ENCODE results near the gene DDB1.

The DDB1 gene

DNA sequence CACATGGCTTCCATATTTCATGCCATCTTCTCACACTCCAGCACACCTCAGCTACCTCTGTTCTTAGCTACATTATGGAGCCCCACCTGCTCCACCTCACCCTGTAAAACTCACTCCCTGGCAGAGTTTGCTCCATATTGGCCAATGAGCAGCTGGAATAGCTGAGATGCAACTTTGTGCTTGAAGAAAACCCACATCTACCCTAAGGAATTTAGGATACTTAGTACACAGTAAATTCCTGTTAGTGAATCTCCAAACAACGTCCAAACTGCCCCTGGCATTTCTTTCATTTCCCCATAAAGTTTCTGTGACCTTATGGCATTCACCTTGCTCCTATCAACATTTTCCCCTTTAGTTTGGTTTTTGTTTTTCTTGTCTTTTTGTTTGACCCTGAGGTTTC is 35.6 kb downstream of the DDB1 start:
- no peak for DNase-seq (ENCODE audit: low read depth in 2 of 2)

DNA sequence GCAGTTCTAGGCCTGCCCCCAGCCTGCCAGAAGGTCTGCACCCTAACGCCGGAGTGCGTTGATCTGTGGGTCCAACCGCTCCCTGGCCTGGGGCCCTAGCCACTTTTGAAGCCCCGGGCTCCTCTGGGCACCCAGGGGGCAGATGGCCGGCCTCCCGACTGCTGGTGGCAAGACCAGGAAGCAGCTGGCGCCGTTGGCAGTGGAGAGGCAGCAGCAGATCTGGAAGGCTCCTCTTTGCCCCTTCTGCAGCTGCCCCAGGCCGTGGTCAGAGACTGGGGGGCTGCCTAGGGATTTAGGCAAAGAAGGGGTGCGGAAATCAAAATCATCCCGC is 37.3 kb downstream of the DDB1 start:
- peak in 1 of 2 donors; percentile 8 for DNase-seq (ENCODE audit: low read depth in 2 of 2)

DNA sequence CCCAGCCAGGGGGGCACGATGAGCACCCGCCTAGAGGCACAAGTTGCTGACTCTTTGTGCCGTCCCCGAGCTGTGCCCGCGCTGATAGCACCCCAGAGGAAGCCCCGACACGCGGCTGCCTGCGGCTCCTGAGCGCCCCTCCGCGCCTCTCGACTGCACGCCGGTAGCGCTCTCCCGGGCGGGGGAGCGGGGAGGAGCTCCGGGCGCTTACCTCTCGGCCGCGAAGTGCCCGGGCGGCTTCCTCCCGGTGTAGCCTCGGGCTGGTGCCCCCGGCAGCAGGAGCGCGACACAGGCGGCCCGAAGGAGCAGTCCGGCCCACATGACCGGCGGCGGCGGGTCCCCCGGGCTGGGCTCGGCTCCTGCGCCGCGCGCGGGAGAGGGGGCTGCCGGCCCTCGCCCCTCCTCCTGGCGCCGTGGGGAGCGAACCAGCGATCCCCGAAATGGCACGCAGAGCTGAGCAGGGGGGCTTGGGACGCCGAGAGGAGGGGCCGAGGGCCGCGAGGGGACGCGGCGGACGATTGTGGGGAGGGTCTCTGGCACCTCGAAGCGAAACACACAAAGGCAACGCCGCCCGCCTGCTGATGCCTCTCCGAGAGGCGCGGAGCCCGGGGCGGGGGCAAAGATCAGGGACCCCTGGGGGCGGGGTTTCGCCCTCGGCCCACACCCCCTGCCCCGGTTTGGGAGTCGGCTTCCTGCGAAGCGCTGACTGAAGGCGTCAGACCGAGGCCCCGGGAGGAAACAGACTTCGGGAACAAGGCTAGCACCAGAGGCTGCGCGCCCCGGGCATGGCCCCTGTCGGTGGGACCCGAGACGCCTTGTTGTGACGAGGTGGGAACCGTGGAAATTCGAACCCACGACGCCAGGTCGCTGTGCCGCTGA is 37.9 kb downstream of the DDB1 start, which contains the start of gene VWCE:
Gene VWCE (minus strand): TSS at position 600 of the 879 bp plus-strand sequence. CDS start 279 bp downstream, at position 321.
- peak; percentile 49 to 72 for DNase-seq (ENCODE audit: low read depth in 2 of 2)

DNA sequence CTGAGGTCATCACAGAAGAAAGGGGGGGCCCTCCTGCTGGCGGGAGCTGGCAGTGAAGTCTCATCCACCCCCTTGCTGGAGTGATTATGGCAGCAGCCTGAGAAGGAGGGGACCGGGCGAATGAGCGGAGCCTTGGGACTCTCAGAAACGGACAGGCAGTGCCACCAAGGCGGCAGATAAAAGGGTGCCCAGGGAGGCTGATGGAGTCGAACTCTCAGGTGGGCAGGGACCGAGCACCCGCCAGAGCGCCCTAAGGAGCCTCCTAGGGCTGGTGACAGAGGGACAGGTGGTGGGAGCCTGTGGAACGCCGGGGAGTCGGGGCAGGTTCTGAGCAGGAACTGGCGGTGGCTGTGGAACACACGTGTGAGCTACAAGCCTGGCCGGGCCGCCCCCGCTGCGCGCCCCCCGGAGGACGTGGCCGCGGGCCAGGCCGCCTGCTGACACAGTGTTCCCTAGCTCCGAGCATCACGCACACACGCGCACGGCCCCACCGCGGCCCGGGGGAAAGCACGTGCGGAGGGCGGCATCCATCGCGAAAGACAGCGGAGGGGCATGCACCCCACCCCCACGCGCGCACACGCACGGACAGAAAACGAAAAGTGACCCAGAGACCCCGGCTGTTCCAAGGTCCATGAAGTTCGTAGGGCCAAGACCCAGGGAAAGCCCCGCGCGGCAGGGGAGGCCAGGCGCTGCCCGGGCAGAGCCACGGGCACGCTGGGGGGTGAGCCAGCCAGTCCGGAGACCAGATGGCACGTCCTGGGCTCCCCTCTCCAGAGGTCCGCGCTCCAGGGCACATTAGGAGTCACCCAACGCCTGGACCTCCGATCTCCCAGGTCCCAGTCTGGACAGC is 38.8 kb downstream of the DDB1 start:
- peak; percentile 18 to 52 for DNase-seq (ENCODE audit: low read depth in 2 of 2)

DNA sequence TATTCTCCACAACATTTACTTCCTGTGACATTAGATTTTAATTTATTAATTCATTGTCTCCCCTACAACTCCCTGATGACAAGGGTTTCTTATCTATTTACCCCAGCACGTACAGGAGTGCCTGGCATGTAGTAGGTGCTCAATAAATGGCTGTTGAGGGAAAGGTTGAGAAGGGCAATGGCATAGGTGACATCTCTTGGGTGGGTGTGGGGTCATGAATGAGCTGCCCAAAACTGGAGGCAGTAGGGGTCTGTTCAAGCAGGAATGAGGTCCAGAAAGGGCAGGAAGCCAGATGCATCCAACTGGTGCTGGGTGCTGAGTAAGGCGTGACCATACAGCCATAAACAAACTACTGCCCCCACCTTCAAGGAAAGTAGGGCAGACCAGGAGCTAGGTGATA is 40.5 kb downstream of the DDB1 start:
- no peak for DNase-seq (ENCODE audit: low read depth in 2 of 2)

DNA sequence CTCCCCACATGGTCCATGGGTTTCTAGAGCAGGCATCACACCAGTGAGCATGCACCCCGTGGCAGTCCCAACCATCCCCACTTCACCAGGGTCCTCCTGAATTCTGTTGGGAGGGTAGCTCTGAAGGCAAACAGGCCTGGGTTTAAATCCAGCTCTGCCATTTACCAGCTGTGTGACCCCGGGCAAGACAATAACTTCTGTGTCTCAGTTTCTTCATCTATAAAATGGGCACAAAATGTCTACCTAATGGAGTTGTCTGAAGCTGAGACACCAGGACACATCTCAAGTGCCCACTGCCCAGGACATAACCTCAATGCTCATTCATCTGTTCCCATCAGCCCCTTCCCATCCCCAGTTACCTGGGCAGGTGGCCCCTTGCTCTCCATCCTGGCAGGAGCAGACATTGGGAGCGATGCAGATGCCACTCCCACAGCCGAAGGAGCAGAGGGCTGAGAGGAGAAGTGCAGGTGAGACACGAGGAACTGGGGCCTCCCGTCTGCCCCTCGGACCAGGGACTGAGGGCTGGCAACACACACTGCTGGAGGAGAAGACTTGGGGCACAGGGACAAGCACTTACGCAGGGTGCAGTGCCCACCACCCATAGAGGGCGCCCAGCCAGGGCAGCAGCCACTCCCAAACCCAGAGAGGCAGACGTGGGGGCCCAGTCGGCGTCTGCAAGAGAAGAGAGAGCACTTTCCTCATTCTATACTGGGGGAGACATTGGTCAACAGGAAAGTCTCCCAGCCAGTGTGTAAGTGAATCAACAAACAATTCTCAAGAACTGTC is 41.8 kb downstream of the DDB1 start:
- no peak for DNase-seq (ENCODE audit: low read depth in 2 of 2)

DNA sequence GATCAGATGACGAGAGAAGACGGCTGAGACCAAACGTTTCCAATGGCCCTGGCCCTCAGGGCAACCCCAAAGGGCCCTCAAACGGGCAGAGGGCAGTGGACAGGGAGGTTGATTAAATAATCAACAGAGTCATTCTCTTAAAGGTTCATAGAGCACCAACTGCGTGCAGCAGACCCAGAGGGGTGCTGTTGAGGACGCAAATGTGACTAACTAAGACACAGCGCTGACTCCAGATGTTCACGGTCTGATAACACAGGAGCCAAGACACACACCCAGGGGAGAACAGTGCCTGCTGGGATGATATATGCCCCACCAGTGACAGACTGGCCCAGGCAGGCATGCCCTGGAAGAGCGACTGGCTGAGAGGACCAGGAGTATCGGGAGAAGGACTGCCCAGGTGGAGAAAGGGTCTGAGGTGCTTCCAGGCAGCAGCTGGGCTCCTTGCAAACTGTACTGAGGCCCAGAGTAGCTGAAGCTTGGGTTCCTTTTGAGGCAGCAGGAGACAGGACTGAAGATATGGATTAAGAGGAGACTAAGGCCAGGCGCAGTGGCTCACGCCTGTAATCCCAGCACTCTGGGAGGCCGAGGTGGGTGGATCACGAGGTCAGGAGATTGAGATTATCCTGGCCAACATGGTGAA is 45.4 kb downstream of the DDB1 start:
- DNase-seq (ENCODE audit: low read depth in 2 of 2) = no peak

DNA sequence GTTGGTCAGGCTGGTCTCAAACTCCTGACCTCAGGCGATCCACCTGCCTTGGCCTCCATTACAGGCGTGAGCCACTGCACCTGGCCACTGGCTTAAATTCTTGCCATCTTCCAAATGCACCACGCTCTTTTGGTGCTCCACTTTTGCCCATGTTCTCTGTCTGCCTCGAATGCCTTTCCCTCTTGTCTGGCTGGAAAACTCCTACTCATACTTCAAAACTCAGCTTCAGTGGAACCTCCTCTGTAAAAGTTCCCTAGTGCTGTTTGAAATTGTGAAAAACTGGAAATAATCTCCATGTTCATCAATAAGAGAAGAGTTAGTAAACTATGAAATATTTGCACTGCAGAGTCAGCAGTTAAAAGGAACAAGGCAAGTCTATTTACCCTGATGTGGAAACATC is 49.3 kb downstream of the DDB1 start:
- no peak for DNase-seq (ENCODE audit: low read depth in 2 of 2)

DNA sequence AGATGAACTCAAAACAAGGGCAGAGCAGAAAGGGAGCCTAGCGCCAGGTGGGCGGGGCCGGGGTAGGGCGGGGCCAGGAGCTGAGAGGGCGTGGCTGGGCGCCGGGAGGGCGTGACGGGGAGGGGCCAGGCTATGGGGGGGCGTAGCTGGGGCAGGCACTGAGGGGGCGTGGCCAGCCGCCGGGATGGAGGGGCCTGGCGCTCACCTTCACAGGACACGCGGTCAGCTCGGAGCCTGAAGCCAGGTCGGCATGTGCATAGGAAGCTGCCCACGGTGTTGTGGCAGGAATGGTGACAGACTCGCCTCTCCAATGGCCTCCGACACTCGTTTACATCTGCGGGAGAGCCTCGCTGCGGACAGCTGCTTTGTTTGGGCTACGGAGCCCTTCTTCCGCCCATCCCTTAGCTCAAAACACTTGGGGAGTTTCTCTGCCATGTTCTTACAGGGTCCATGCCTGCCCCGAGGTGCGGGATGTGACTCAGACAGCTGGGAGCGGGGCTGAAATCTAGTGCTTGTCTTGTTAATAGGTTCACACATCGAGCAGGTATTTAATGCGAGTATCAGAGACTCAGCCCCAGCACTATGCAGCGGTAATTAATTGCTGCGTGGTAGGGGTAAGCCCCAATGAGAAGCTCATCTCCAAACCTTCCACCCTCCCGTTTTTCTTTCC is 51.2 kb downstream of the DDB1 start:
- peak in 1 of 2 donors; percentile 20 for DNase-seq (ENCODE audit: low read depth in 2 of 2)

DNA sequence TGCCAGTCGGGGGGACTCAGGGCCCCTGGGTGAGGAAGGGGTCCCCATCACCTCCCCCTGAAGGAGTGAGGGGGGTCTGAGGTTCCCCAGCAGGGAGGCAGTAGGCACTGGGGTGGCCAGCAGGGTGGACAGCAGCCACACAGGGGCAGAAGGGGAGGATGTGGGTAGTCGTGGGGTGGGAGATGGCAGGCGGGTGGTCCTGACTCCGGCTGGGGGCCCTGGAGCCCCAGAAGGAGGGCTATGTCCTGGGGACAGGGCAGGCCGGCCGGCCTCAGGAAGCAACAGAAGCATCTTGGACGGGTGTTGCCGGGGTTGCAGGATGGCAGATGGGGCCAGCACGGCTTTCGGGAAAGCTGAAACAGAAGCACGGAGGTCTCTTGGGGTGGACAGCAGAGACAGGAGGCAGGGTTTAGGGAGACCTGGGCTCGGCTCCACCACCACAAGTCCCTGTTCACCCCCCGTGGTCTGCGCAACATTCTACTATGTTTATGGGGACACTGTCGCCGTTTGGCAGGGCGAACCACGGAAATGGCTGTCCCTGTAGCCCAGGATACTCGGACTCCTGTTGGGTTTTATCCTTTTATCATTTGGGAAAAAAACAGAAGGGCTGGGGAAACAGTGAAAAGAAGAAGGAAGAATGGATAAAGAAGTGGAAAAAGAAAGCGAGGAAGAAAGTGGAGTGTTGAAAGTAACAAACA is 51.9 kb downstream of the DDB1 start:
- DNase-seq (ENCODE audit: low read depth in 2 of 2) = no peak

DNA sequence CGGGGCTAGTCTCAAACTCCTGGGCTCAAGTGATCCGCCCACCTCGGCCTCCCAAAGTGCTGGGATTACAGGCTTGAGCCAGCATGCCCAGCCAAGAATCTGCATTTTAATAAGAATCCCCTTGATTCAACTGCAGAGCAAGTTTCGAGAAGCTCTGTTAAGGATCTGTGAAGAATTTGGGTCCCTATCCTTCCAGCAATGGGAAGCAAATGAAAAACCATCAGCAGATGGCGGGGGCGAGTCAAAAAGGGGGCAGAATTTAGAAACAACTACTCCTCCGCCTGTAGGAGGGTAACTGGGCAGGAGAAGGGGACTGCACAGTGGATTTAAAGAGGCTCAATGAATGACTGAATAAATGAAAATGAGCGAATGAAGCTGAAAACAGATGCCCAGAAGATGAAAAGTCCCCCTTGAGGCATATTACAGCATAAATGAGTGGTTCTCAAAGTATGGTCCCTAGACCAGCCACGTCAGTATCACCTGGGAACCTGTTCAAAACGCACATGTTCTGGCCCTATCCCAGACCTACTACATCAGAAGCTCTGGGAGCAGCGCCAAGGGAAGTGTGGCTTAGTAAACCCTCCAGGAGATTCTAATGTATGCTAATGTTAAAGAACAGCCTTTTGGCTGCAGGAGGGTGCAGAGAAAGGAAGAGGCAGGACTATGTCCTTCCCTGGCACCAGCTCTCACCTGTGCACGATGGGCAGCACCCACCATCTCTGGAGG is 52.8 kb downstream of the DDB1 start:
- no peak for DNase-seq (ENCODE audit: low read depth in 2 of 2)

DNA sequence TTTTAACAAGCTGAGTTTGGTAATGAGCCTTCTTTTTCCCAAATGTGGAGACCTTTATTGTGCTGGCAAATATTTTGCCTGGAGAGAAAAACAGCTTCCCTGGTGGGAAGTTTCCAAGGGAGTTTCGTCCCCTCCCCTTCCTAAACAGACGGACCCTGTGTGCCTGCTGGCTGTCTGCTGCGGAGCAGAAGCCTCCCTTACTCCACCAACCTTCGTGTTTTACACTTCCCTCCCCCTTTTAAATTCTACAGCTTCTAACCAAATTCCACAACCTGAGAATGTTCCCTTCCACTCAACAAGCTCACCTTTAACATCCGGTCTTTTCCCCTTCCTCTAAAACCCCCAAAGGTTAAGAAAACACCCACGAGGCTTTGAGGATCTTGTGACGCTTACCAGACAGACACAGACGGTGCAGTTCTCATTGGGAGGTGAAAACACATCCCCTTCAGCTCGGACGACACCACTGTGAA is 54.9 kb downstream of the DDB1 start:
- no peak for DNase-seq (ENCODE audit: low read depth in 2 of 2)

DNA sequence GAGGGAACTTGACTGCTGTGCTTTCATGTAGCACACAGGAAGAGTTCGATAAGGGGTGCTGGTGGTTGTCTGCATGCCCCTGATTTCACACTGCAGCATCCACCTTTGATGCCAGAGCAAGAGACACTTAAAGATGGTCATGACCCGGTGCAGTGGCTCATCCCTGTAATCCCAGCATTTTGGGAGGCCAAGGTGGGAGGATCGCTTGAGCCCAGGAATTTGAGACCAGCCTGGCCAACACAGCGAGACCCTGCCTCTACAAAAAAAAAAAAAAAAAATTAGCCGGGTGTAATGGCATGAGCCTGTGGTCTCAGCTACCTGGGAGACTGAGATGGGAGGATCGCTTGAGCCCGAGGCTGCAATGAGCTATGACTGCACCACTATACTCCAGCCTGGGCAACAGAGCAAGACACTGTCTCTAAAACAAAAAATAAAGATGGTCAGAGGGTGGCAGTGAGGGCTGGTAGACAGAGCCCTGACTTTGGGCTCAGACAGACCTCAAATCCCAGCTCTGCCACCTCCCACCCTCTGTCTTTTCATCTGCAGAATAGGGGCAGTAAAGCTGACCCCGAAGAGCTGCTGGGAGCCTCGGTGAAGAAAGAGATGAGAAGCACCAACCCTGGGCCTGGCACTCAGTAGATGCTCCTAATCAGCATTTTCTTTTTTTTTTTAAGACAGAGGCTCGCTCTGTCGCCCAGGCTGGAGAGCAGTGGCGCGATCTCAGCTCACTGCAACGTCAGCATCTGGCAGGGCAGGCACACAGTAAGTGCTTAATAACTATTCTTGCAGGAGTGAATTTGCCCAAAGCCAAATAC is 55.5 kb downstream of the DDB1 start:
- DNase-seq (ENCODE audit: low read depth in 2 of 2) = no peak

DNA sequence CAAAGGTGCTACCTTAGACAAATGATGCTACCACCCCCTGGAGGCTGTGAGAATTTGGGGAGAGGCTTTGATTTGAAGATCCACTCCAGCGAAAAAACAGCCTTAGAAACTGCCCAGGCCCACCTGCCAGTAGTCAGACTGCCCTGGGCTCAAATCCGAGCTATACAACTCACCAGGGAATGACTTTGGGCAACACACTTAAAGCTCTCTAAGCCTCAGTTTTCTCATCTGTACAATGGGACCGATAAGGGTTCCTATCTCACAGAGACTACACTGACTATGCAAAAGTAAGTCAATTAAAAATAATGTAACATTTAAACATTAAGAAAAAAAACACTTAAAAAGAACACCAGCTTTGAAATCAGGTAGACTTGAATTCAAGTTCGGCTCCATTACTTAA is 57.7 kb downstream of the DDB1 start:
- DNase-seq (ENCODE audit: low read depth in 2 of 2) = no peak

DNA sequence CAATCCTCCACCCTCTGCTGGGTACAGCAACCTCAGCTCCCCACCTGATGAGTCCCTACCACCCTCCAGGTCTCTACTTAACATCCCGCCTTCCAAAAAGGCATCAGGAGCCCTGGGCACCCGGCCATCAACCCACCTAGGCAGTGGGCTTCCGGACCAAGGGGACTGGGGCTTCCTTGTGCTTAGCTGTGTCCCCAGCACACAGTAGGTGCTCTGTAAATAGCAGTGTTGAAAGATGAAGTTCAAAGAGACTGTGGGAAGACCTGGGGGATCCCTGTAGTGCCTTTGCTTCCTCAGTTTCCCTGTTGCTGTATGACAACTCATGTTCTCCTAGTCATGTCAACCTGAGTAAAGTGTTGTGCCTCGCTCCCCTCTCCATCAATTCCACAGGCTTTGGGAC is 58.8 kb downstream of the DDB1 start:
- no peak for DNase-seq (ENCODE audit: low read depth in 2 of 2)

DNA sequence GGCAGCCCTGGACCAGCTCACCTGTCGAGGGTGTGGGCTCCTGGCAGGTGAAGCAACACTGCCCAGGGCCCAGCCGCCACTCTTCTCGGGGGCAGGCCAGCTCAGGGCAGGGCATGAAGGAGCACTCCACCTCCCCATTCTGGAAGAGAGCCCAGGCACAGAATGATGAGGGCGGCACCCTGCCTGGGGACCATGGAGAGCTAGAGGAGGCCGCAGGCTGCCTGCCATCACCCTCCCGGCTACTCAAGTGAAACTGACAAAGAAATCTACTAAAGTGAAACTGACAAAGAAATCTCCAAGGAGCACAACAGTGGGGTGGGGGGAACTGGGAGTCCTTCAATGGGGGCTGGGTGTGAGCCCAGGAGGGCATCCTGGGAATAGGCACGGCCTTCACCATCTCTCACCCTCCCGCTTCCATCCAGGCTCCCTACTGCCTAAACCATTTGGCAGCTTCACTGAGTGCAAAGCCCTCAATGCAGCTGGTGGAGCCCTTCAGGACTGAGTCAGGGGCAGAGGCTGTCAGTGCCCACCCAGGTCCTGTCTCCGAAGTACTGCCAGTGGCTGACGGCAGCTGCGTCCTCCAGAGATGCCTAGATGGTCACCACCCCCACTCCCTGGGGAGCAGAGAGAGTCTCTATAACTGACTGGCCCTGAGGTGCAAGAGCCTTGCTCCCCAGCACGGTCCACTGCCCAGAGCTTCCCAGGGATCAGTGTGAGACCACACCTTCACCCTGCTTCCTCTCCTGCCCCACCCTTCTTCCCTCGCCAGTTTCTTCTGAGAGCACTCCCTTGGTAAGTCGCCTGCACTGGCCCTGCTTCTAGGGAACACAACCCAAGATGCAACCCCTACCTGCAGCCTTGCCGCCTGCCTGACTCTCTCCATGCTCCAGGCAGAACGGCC is 59.5 kb downstream of the DDB1 start:
- no peak for DNase-seq (ENCODE audit: low read depth in 2 of 2)

DNA sequence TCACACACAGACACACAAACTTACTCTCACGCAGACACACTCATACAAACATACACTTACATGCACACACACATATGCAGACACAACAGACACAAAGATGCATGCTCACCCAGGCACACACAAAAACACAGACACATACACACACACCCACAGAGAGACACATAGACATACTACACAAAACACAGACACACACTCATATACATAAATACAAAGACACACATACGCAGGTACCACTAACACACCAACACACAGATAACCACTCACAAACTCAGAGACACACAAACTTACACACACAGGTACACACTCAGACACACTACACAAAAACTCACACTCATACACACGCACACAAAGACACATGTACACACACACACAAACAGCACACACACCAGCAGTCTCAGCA is 60.2 kb downstream of the DDB1 start:
- DNase-seq (ENCODE audit: low read depth in 2 of 2) = no peak

Data from stimulated activated CD4-positive, alpha-beta T cell treated with anti-CD3 and anti-CD28 coated beads, Interleukin-1b, Interleukin-23, amount 100 ng/mL, for 4 hours (primary cell).